Astrocyte of the cerebellum (primary cell): Measurements from ENCODE around the gene CRB3.
"Not testable (repeated sequence)": the region's sequence is repeated elsewhere in the genome, so short reads cannot be mapped to it uniquely, and the experiment has no call there.

ENCODE experiments used
- DNase-seq: peaks from one replicate; pipeline ENCODE4 v3.0.0-alpha.2; 2011; ENCODE audit warnings: low read depth
- H3K4me3 ChIP-seq: 2 replicates; pipeline ENCODE4 v1.5.1; 2011; ENCODE audit warnings: mild to moderate bottlenecking, low read depth, low read length, moderate library complexity
- CTCF ChIP-seq: IDR thresholded peaks from 2 replicates; pipeline ENCODE4 v1.5.1; 2012; ENCODE audit warnings: low read length, low read depth, moderate library complexity, mild to moderate bottlenecking; ENCODE audit errors: missing control alignments
- in situ Hi-C: cut with HindIII; loops from 2 replicates; pipeline ENCODE4 v1.10.0; 2017; ENCODE audit warnings: low sequenced_read_pairs

CRB3 gene

GRCh38 chr19:6499052-6499790, 35.1 kb downstream of the CRB3 start:
- no peak overlapping the region for H3K4me3 ChIP-seq
- DNase-seq, result no peak
- no peak for TF ChIP-seq CTCF
- in situ Hi-C loops, result no loop called here

DNA sequence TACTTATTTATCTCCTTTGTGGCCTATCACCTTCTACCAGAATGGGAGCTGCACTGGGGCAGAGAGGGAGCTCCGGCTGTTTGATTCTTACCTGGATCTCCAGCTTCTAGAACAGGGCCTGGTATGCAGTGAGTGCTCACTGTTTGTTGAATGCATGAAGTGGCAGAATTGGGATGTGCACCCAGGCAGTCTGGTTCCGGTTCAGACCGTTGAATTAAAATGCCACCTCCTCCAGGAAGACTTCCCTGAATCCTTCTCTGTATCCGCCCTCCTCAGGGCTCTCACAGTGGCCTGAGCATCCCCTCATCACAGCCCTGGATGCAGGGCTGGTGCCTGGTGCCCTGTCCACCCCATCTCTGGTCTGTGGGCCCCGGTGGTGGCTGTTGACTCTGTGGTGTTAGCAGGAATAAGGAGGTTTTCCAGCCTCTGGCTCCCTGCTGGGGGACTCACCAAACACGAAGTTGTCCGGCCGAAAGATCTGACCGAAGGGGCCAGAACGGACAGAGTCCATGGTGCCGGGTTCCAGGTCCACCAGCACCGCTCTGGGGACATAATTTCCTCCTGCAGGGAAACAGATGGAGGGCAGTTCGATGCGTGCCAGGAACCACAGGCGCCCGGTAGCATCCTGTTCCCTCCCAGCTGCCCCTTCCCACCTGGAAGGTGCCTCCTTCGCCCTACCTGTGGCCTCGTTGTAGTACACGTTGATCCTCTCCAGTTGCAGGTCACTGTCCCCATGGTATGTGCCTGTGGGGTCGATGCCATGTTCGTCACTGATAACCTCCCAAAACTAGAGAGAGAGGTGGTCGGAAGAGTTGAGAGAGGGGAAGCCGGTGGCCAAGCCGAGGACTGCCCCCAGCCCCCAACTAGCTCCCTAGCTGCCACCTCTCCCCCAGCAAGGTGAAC, 37.0 kb downstream of the CRB3 start:
- H3K4me3 ChIP-seq, result no peak overlapping the region
- DNase-seq, result no peak
- TF ChIP-seq CTCF, result no peak
- in situ Hi-C loops, result no loop called here

- peak within 1 kb of the TSS; percentile 7 for H3K4me3 ChIP-seq
- in situ Hi-C loops, result no loop called here
- no peak for TF ChIP-seq CTCF
- no peak for DNase-seq
These were observed 37.9 kb downstream of the CRB3 start, which contains the start of gene TUBB4A for GRCh38 chr19:6501740-6502648. Gene TUBB4A, minus strand, starts transcription at chr19:6502309. Its CDS starts 97 bp downstream, at chr19:6502212.

DNA sequence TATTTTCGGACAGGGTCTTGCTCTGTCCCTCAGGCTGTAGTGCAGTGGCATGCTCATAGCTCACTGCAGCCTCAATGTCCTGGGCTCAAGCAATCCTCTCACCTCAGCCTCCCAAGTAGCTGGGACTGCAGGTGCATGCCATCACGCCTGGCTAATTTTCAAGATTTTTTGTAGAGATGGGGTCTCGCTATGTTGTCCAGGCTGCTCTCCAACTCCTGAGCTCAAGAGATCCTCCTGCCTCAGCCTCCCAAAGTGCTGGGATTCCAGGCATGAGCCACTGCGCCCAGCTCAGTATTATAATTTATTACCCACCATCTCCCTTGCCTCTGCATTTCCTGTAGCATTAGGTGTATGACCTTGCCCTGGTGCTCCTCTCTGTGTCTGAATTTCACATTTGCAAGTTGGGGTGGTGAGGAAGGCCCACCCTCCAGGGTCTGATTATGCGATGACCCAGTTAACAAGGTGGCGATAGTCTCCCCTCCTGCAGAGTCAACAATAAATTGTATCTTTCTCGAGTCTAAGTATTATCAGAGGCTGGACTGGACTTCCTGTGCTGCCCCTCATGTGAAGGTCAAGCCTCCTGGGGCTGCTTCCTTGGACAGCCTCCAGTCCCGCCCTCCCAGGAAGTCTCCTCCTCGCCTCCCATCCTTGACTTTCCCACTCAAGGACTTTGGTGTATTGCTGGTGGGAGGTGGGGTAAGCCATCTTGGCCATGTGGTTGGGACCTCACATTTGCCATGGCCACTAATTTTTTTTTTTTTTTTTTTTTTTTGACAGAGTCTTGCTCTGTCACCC, 39.5 kb downstream of the CRB3 start:
- no peak overlapping the region for H3K4me3 ChIP-seq
- in situ Hi-C loops, result no loop called here
- DNase-seq, result no peak
- no peak for TF ChIP-seq CTCF

- DNase-seq, H3K4me3 ChIP-seq, in situ Hi-C loops: not testable (repeated sequence)
These were observed 44.1 kb downstream of the CRB3 start for GRCh38 chr19:6508028-6508771.
